Brain microvascular endothelial cell (primary cell): Measurements from ENCODE around the gene UMPS.
"Not testable (repeated sequence)": the region's sequence is repeated elsewhere in the genome, so short reads cannot be mapped to it uniquely, and the experiment has no call there.

ENCODE experiments used
- DNase-seq: peaks from one replicate; pipeline ENCODE4 v3.0.0-alpha.2; 2020
- H3K27ac ChIP-seq: fragments of 250-450 bp; sonication (Bioruptor Pico); 2 replicates; pipeline ENCODE4 v1.5.1; 2020; ENCODE audit warnings: mild to moderate bottlenecking, moderate library complexity
- H3K27me3 ChIP-seq: fragments of 250-450 bp; sonication (Bioruptor Pico); replicated peaks from 2 replicates; pipeline ENCODE4 v1.5.1; 2020; ENCODE audit warnings: mild to moderate bottlenecking
- H3K36me3 ChIP-seq: fragments of 250-450 bp; sonication (Bioruptor Pico); replicated peaks from 2 replicates; pipeline ENCODE4 v1.5.1; 2020; ENCODE audit warnings: mild to moderate bottlenecking
- H3K4me3 ChIP-seq: 2 replicates; pipeline ENCODE4 v1.5.1; 2011; ENCODE audit warnings: low read depth, mild to moderate bottlenecking, control low read depth, low read length, moderate library complexity
- CTCF ChIP-seq: IDR thresholded peaks from 2 replicates; pipeline ENCODE4 v1.5.1; 2011; ENCODE audit warnings: low read depth, mild to moderate bottlenecking, moderate library complexity, low read length, control low read depth, inconsistent platforms; ENCODE audit errors: missing control alignments
- in situ Hi-C: cut with HindIII; loops from 2 replicates; pipeline ENCODE4 v1.10.0; 2017; ENCODE audit warnings: low sequenced_read_pairs, low pct_ligation_motif_present

Gene UMPS

GRCh38 chr3:124779751-124780191, 49.5 kb downstream of the UMPS start:
- no peak for DNase-seq
- in situ Hi-C loops: no loop called here
- H3K27ac ChIP-seq: peak overlapping the region; percentile 56
- H3K36me3 ChIP-seq: peaks cover 13% of the 10 kb centered on the region
- no peak for TF ChIP-seq CTCF
- H3K4me3 ChIP-seq: no peak overlapping the region
- H3K27me3 ChIP-seq: no peaks in the 10 kb centered on the region

- Histone ChIP-seq H3K27ac (peak overlapping the region; percentile 56), H3K36me3 (peaks cover 12% of the 10 kb centered on the region), H3K27me3 (no peaks in the 10 kb centered on the region), H3K4me3 (no peak overlapping the region)
- in situ Hi-C loops: no loop called here
- no peak for TF ChIP-seq CTCF
- peak; percentile 62 for DNase-seq
These were observed 50.1 kb downstream of the UMPS start for GRCh38 chr3:124780356-124780755.

GRCh38 chr3:124780761-124781475, 50.7 kb downstream of the UMPS start:
- Histone ChIP-seq H3K36me3 (peaks cover 12% of the 10 kb centered on the region), H3K27me3 (no peaks in the 10 kb centered on the region), H3K27ac (peak overlapping the region; percentile 56), H3K4me3 (no peak overlapping the region)
- no peak for TF ChIP-seq CTCF
- in situ Hi-C loops: no loop called here
- DNase-seq: peak; percentile 70

GRCh38 chr3:124781476-124782376, 51.5 kb downstream of the UMPS start:
- Histone ChIP-seq H3K36me3 (peaks cover 12% of the 10 kb centered on the region), H3K27ac (peak overlapping the region; percentile 56), H3K27me3 (no peaks in the 10 kb centered on the region), H3K4me3 (no peak overlapping the region)
- DNase-seq: no peak
- in situ Hi-C loops: no loop called here
- TF ChIP-seq CTCF: no peak

GRCh38 chr3:124782377-124782712, 52.1 kb downstream of the UMPS start:
- H3K4me3 ChIP-seq, DNase-seq, H3K27ac ChIP-seq, H3K27me3 ChIP-seq, in situ Hi-C loops: not testable (repeated sequence)
- peaks cover 12% of the 10 kb centered on the region for H3K36me3 ChIP-seq

- no peak overlapping the region for H3K27ac ChIP-seq
- TF ChIP-seq CTCF: no peak
- no peak for DNase-seq
- H3K36me3 ChIP-seq: peaks cover 5% of the 10 kb centered on the region
- in situ Hi-C loops: no loop called here
- H3K4me3 ChIP-seq: no peak overlapping the region
- no peaks in the 10 kb centered on the region for H3K27me3 ChIP-seq
These were observed 53.4 kb downstream of the UMPS start for GRCh38 chr3:124783696-124784095.
